Left renal cortex interstitium (tissue), 4 donors: ENCODE results near the gene GSK3A. TPM values are rescaled to one million over a fixed set of nuclear protein-coding genes. Genes with fewer than 3 reads are reported as not detected.
A peak's percentile ranks its signal among the peaks of the same experiment; 100 is the strongest.

Source experiments
- DNase-seq, 4 donors: peaks; one replicate each; pipeline ENCODE4 v3.0.0-alpha.2; 2013; ENCODE audit warnings: low read depth in 4 of 4, low spot score in 2 of 4, missing footprints in 1 of 4
- polyA plus RNA-seq, 4 donors: library from polyadenylated mRNA; unstranded; fragments of 120-200 nt; gene quantifications; one replicate each; pipeline ENCODE4 v1.2.1, GENCODE V29; 2013; ENCODE audit not compliant: insufficient read length in 4 of 4

The GSK3A gene
- polyA plus RNA-seq, 4 donors, result 66.0 to 89.0 (median 73.6) TPM

DNA sequence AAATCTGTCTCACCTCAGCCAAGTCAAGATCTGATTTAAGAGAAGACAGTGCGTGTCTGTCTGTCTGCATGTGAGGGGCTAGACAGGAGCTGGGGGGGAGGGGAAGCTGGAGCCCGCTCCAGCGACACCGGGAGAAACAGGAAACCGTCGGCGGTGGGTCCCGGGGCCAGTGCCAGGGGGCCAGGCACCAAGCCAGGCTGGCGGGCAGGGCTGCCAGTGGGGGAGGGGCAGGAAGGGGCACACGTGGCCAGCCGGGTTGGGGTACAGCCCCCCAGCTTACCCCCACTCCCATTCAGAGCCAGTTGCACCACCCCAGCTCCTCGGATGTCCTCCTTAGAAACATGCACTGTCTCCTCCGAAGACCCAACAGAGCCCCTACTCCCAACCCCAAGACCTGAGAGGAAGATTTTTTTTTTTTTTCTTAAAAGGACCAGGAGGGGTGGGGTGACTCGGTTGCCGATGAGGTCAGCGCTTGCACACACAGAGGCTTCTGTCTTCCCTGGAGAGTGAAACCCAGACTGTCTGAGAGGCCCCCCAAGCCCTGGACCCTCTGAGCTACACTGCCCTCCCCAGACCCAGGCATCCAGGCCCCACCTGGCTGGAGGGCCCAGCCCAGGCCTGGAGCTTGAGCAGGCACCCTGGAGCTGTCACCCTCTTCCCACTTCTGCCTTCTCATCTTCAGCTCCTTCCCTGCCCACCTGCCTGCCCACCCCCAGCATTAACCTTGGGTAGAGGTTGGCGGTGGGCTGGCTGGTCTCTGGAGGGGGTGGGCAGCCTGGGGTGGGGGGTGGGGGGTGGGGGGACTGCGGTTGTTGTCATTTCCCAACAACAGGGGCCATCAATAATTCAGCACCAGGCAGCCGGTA lies 8.5 kb upstream of the GSK3A start:
- DNase-seq, result no peak

DNA sequence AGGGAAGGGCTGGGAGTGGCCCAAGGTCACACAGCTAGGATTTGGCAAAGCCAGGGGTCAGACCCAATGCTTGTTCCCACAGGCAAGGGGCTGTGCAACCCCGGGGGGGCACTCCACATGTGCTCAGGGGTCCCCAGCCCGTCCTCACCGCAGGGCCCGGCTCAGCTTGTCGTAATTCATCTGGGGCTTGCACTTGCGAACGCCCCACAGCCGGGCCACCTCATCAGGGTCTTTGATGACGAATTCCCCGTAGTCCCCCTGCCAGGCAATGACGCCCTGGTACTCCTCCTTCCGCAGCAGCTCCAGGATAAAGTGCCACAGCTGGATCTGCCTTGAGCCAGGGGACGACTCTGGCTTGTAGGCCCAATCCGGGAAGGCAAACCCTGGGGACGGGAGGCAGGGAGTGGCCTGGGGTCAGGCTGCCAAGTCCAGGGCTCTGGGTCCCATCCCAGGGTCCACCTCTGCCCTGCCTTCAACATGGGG lies 7.8 kb upstream of the GSK3A start:
- DNase-seq, result no peak

DNA sequence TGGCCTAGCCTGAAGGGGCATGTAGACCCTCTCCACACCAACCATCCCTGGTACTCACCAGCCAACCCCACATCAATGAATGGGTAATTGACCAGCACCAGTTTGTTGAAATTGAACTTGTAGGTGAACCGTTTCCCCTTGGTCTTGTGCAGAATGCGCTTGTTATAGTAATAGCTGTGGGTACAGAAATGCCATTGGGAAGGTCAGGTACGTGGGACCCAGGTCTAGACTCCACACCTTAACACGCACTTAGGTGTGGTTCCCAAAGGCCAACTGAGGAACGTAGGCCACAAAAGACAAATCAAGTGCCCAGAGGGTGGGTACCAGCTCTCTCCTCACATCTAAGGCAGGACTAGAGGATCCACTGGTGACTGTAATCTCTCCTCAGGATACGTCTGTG lies 7.4 kb upstream of the GSK3A start:
- DNase-seq, result no peak

DNA sequence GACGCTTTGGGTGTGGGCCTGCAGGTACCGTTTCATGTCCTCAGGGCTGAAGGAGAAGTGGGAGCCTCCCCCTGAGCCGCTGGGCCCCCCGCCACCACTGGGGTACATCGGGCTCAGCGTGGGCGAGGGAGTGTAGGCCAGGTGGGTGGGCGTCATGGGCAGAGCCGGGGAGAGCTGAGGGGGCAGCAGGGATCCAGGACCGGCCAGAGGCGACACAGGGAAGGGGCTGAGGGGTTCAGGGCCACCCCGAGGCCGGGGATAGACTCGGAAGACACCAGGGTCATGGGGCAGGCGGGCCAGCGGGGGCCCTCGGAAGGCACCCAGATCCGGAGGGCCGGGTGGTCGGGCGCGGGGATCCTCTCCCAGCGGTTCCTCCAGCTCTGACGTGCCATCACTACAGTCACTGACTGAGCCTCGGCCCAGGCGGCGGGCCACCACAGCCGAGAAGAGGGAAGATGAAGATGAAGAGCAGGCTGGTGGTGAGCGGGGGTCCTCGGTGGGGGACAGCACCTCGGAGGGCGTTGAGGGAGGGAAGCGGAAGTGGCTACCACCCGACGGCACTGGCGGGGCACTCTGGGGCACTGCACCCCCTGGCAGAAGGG lies 6.8 kb upstream of the GSK3A start:
- no peak for DNase-seq

DNA sequence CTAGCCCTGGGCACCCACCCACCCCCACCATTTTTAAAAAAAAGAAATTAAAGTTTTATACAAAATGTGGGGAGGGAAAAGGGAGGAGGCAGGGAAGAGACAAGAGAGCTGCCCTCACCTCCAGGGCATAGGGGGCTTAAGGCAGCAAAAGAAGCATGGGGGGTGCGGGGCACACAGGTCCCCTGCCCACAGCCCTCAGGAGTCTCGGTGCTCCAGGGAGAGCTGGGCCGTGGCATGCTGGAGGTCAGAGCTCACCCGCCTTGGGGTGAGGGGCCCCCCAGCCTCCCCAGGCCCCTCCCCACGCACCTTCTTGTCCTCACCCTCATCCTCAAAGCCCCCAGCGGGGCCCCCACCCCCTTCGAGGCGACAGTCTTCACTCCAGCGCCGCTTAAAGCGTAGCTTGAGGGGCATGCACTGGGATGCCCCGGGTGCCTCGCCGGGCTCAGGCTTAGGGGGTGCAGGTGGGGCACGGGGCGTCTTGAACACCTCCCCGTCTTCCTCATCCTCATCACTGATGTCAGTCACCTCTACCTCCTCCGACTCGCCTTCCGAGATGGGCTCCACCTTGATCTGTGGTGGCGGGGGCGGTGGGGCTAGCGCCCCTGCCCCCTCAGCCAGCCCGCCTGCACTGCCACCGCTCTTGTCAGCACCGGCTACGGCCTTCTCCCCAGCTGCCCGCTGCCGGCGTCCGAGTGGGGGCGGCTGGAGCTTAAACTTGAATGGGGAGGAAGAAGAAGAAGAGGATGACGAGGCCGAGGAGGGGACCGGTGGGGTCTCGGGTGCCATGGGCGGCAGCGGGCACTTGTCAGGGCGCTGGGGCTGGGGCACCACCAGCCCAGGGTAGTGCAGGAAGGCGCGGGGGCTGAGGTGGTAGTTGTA lies 6.1 kb upstream of the GSK3A start:
- no peak for DNase-seq

DNA sequence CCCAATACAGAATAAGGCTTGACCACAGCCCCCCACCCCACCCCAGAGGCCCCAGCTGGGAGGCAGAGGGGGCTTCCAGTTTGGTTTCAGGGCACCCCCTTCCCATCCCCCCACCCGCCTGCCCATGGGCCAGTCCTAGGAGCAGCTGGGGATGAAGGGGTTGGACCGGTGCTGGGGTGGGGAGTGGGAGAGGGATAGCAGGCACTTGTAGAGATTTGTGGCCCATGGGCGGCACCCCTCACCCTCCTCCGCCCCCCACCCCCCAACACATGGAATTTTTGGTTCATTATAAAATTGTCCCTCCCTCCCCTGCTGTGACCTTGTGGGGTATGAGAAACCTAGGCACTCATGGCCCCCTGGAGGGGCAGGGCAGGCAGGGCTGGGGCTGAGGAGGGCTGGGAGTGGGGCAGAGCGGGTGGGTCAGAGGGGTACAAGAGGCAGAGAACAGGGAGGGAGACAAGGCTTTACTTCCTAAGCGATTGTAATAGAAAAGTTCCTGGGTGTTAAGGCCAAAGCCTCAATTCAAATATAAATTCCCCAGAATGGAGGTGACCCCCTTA lies 5.3 kb upstream of the GSK3A start:
- no peak for DNase-seq

DNA sequence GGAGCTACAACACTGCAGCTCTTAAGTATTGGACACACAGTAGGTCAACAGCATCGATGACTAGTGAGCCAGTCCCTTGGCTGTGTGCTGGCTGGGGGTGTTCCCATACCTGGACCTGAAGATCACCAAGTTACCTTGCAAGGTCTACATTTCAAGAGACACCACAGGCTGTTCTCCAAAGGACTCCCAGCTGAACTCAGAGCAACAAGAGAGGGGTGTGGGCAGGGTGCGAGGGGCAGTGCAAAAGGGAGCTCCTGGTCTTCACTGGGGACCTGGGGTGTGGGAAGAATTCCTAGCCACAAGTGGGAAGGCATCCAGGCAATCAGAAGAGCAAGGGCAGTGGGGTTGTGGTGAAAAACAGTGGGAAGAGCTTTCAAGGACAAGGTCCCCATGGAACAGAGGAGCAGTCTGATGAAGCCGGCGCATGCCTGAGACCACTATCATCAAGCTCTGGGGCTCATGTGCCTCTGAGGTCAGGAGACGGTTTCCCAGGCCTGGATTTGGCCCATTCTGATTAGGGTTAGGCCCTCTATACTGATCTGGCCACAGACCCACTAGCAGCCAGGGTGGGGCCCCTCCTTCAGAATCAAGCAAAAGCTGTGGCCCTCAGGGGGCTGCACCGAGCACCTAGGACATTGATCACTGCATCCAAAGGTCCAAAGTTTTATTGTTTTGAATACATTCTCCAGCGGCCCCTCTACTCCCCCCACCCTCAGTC lies 4.7 kb upstream of the GSK3A start:
- no peak for DNase-seq

DNA sequence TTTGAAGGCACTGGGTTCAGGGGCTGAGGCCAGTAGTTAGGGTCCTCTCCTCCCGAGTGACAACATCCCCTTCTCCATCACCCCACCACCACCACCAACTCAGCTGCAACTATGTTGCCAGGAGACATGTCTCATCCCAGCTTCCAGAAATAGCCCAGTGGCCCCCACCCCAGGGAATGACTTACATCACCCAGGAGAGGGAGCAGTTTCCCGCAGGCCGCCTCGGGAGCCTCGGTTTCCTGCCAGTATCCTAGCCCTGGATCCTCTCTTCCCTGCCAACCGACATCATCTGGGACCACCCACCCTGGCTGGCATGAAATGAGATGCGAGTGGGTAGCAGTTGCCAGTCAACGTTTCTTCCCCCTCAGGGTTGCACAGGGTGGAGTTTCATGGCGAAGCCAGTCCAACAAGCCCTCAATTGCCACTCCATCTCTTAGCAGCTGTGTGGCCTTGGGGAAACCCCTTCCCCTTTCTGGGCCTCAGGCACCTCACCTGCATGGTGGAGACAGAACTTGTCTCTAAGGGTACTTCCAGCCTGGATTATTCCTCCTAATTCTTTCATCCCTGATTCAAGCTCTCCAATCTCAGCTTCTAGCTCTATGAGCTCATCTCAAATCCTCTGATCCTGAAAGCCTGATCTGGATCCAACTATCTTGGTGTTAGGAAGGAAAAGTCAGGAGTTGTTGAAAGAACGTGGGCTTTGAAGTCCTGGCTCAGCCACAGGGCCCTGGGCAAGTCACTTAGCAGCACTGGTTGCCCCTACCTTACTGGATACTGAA lies 3.9 kb upstream of the GSK3A start:
- DNase-seq, result no peak

DNA sequence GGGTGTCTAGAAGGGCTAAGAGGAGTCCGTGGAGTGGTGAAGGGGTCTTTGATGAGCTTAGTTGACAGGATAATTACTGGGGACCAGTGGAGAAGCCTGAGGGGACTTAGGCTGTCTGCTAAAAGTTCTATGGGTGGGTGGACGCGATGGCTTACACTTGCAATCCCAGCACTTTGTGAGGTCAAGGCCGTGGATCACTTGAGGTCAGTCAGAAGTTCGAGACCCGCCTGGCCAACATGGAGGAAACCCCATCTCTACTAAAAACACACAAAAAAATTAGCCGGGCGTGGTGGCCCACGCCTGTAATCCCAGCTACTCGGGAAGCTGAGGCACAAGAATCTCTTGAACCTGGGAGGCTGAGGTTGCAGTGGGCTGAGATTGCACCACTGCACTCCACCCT lies 2.8 kb upstream of the GSK3A start:
- DNase-seq, result no peak

DNA sequence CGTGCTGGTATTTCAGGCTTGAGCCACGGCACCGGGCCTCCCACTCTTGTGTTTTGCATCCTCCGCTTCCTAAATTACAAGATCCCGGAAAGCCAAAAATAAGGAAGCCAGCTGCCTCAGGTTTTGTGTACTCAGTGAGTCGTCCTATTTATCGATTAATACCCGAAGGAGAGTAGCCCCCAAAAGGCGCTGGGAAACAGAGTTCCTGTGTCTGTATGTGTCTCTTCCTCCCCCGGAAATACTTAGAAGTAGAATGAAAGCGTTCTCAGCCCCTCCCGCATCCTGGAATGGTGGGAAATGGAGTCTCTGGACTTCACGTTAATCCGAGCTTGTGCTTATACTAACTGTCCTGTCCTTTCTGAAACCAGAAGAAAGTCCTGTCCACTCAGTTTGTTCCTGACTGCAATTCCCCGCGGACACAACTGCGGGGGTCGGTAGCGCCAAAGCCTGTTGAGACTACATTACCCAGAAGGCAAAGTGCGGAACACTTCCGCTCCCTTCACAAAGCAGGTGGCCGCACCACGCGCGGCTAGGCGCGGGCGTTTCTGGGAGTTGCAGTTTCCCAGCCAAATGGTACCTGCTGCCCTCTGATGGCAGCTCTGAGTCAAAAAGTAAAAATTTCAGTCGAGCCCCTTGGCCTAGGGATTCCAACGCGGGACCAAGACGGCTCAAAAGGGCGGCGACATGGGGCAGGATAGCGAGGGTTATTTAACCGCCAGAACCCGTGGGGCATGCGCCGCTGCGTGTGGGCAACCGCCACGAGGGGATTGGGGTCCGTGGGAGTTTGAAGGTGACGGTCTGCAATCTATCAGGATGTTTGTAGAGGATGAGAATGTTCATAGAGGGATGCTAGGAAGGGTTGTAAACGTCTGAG lies 2.2 kb upstream of the GSK3A start:
- DNase-seq, result peak; percentile 83 to 97 (median 94)

DNA sequence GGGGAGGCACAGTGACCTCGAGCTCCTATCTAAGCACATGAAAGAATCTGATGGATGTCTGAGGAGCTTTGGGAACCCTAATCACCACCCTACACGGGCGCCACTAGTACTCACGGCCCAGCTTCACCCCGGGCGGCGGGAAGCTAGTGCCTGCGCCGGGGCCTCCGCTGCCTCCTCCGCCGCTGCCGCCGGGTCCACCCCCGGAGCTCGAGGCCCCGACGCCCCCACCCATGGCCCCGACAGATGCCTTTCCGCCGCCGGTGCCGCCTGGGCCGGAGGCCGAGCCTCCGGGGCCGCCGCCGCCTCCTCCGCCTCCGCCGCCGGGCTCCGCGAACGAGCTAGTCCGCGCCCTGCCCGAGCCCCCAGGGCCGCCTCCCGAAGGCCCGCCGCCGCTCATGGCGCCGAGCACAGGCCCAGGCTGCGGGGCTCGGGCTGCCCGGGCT lies 312 bp downstream of the GSK3A start:
- no peak for DNase-seq

DNA sequence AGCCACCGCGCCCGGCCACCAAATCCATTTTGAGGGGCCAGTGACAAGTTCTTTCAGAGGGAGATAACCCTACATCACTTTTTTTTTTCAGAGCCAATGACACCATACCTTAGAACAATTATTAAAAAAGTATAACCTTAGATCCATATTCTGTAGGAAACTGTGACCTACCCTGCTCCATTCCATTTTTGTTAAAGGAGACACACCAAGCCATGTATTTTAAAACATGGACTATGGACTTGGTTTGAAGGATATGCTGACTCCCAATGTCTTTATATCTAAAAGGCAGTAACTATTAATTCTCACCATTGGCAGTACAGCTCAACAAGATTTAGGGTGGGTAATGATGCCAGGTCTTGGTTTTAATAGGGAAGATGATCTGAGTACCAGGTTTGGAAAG lies 1.1 kb downstream of the GSK3A start:
- DNase-seq, result no peak

DNA sequence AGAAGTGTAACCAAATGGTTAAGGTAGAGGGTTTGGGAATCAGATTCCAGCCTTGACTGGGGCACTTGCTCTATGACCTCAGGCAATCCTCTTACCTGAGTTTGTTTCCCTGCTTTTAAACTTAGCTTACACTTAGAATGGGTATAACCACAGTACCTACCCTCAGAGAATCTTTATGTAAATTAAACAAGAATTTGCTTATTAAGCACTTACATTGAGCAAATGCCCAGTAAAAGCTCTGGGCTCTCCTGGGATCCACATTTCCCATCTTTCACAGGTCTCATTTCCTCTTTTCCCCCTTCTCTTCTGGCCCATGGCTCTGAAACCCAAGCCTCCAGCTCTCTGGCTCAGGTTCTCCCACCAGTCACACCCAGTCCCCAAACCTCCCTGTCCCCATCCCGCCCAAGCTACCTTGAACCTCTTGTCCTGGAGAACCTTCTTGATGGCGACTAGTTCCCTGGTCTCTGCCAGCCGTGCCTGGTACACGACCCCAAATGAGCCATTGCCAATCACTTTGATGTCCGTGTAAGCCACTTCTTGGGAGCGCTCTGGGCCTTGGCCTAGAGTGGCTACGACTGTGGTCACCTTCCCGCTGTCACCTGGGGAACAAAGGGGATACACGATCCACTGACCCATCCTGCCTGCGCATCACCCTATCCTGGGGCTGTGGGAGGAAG lies 2.7 kb downstream of the GSK3A start:
- DNase-seq, result no peak

DNA sequence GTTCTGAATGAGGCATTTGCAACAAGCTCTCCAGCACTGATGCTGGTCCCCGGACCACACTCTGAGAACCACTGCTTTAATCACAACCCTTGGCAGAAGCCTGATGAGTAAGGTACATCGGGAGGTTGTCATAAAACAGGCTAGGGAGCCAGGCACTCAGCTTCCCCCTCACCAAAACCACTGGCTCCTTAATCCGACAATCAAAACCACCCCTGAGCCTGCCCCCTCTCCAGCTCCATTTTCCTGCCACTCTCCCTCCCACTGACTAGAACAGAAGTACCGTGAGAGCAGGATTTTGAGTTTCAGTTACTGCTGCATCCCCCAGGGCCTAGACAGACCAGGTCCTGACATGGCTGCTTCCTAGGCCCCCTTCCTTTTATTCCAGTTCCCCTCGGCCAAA lies 7.2 kb downstream of the GSK3A start:
- no peak for DNase-seq

DNA sequence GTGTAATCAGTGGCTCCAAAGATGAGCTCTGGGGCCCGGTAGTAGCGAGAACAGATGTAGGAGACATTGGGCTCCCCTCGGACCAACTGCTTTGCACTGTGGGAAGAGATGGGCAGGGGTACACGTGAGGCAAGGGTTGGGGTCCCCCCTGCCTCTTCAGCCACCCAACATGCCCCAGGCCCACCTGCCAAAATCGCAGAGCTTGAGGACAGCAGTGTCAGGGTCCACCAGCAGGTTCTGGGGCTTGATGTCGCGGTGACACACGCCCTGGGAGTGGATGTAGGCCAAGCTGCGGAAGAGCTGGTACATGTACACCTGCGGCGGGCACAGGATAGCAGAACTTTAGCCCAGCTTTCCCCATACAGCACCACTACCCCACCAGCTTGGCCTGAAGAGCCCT lies 8.0 kb downstream of the GSK3A start:
- DNase-seq, result no peak

DNA sequence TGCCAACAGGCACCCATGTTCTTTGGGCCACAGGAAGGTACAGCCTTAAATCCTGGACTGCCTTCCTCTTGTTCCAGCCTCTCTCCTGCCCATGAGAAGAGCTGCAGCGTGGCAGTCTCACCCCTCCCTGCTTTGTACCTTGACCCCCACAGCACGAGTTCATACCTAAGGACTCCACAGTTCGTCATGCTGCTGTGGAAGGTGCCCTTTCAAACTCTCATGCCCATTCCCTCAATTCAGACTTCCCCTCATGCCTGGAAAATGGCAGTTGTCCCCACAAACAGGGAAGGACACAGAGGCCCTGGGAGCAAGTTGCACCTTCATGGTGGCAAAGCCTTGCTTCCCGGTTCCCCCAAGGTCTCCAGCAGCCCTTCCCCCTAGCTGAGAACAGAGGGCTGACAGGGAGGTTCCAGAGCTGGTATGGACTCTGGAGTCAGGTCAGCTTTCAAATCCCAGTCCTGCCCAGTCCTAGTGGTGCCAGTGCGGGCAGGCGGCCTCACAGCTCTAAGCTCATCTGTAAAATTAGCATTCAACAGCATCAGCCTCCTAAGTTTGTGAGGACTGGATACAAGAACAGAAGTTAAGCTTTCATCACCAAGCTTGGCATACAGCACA lies 8.6 kb downstream of the GSK3A start:
- DNase-seq, result no peak

DNA sequence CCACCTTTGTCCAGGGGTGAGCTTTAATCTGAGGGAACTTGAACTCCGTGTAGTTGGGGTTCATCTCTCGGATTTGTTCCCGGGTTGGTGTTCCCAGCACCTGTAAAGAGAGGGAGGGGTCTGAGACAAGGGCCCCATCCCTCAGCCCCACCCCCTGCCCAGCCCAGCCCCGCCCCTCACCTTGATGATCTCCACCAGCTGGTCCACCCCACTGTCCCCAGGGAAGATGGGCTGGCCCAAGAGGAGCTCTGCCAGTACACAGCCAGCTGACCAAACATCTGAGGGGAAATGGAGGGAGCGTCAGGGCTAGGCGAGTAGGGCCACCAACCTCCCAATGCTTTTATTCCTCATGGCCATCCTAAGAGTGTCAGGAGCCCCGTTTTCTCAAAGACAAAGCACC lies 9.3 kb downstream of the GSK3A start:
- no peak for DNase-seq
